HL-60 (cell line): ENCODE results near the gene LRMDA.

Experiments used
- DNase-seq, 2 experiments: peaks; one replicate each; pipeline ENCODE4 v3.0.0-alpha.2; 2010 to 2020; ENCODE audit warnings: low read depth in 1 of 2, low spot score in 1 of 2
- H3K27ac ChIP-seq: fragments of 250-450 bp; sonication (Bioruptor Pico); replicated peaks from 2 replicates; pipeline ENCODE4 v1.5.1; 2020; ENCODE audit warnings: mild to moderate bottlenecking, moderate library complexity
- H3K27me3 ChIP-seq: fragments of 250-450 bp; sonication (Bioruptor Pico); 2 replicates; pipeline ENCODE4 v1.5.1; 2021; ENCODE audit warnings: mild to moderate bottlenecking, moderate library complexity; ENCODE audit not compliant: insufficient read depth, poor library complexity, severe bottlenecking
- H3K4me3 ChIP-seq: replicated peaks from 2 replicates; pipeline ENCODE4 v1.5.1; 2011; ENCODE audit warnings: mild to moderate bottlenecking, control low read depth, low read length; ENCODE audit not compliant: insufficient read depth
- CTCF ChIP-seq: IDR thresholded peaks from one replicate; pipeline ENCODE4 v1.5.1; 2011; ENCODE audit warnings: low read length, control low read depth, inconsistent platforms; ENCODE audit not compliant: insufficient read depth
- GABPA ChIP-seq: IDR thresholded peaks from 2 replicates; pipeline ENCODE4 v1.6.1; 2012; ENCODE audit warnings: low read depth
- POLR2AphosphoS5 ChIP-seq: IDR thresholded peaks from 2 replicates; pipeline ENCODE4 v1.6.1; 2012; ENCODE audit warnings: low read depth
- REST ChIP-seq: IDR thresholded peaks from 2 replicates; pipeline ENCODE4 v1.6.1; 2012; ENCODE audit warnings: low read depth; ENCODE audit not compliant: insufficient replicate concordance
- SPI1 ChIP-seq: IDR thresholded peaks from 2 replicates; pipeline ENCODE4 v1.6.1; 2012; ENCODE audit warnings: low read depth, mild to moderate bottlenecking, borderline replicate concordance

LRMDA gene

GRCh38 chr10:76284351-76284750 is 852.9 kb downstream of the LRMDA start:
- DNase-seq: no peak
- TF ChIP-seq SPI1 (no peak), GABPA (no peak), POLR2AphosphoS5 (no peak), REST (no peak), CTCF (no peak)
- Histone ChIP-seq H3K27ac (no peak overlapping the region), H3K27me3 (no peaks in the 10 kb centered on the region), H3K4me3 (no peak overlapping the region)

GRCh38 chr10:76285012-76285411 is 853.6 kb downstream of the LRMDA start:
- DNase-seq: no peak
- H3K27me3 ChIP-seq: no peaks in the 10 kb centered on the region
- no peak overlapping the region for H3K4me3 ChIP-seq
- TF ChIP-seq GABPA: no peak
- TF ChIP-seq REST: no peak
- no peak for TF ChIP-seq CTCF
- no peak for TF ChIP-seq SPI1
- TF ChIP-seq POLR2AphosphoS5: no peak
- no peak overlapping the region for H3K27ac ChIP-seq

GRCh38 chr10:76285515-76285914 is 854.1 kb downstream of the LRMDA start:
- TF ChIP-seq SPI1 (no peak), POLR2AphosphoS5 (no peak), REST (no peak), GABPA (no peak)
- H3K27ac ChIP-seq: no peak overlapping the region
- H3K4me3 ChIP-seq: no peak overlapping the region
- no peak for DNase-seq
- H3K27me3 ChIP-seq: no peaks in the 10 kb centered on the region

GRCh38 chr10:76286536-76286935 is 855.1 kb downstream of the LRMDA start:
- Histone ChIP-seq H3K27me3 (no peaks in the 10 kb centered on the region), H3K4me3 (no peak overlapping the region), H3K27ac (no peak overlapping the region)
- DNase-seq: no peak
- TF ChIP-seq REST (no peak), SPI1 (no peak), POLR2AphosphoS5 (no peak), GABPA (no peak), CTCF (no peak)
